Tibial nerve (tissue), 3 donors: ENCODE data around the gene CRYGN.

ENCODE experiments used
- POLR2A ChIP-seq, 2 donors: fragments of 450-650 bp; IDR thresholded peaks; one replicate each; pipeline ENCODE4 v1.6.1; 2017; ENCODE audit warnings: antibody characterized with exemption in 2 of 2, mild to moderate bottlenecking in 2 of 2, moderate library complexity in 2 of 2
- TF ChIP-seq, protein P1 (sequence below), 5 experiments: fragments of 200-600 bp in 3 of 5; fragments of 450-650 bp in 2 of 5; sonication (generic) in 3 of 5; IDR thresholded peaks; one replicate each; pipeline ENCODE4 v1.5.1; 2016 to 2019; ENCODE audit warnings: antibody characterized with exemption in 5 of 5, mild to moderate bottlenecking in 3 of 5, moderate library complexity in 2 of 5

- TF ChIP-seq, protein P1, sequence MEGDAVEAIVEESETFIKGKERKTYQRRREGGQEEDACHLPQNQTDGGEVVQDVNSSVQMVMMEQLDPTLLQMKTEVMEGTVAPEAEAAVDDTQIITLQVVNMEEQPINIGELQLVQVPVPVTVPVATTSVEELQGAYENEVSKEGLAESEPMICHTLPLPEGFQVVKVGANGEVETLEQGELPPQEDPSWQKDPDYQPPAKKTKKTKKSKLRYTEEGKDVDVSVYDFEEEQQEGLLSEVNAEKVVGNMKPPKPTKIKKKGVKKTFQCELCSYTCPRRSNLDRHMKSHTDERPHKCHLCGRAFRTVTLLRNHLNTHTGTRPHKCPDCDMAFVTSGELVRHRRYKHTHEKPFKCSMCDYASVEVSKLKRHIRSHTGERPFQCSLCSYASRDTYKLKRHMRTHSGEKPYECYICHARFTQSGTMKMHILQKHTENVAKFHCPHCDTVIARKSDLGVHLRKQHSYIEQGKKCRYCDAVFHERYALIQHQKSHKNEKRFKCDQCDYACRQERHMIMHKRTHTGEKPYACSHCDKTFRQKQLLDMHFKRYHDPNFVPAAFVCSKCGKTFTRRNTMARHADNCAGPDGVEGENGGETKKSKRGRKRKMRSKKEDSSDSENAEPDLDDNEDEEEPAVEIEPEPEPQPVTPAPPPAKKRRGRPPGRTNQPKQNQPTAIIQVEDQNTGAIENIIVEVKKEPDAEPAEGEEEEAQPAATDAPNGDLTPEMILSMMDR (IDR thresholded peaks at IDR 0.05): no peak
- no peak for TF ChIP-seq POLR2A (IDR thresholded peaks at IDR 0.05)
Observed at GRCh38 chr7:151395036-151395367, 44.9 kb downstream of the CRYGN start.
